CD8-positive, alpha-beta memory T cell (primary cell): ENCODE measurements around the gene STAC3. TPM values are rescaled to one million over a fixed set of nuclear protein-coding genes. Genes with fewer than 3 reads are reported as not detected.

ENCODE experiments used
- CTCF ChIA-PET: fragments of 350-600 bp; sonication (Branson Sonifier 250); formaldehyde crosslinking; loops from one replicate; lab custom pipeline; 2021; ENCODE audit warnings: antibody characterized with exemption; lab: Charles Lee
- POLR2A ChIA-PET: fragments of 350-600 bp; sonication (Branson Sonifier 250); formaldehyde crosslinking; loops from one replicate; lab custom pipeline; 2021; ENCODE audit warnings: antibody characterized with exemption; lab: Charles Lee
- DNase-seq, 5 donors: peaks; one replicate each; pipeline versions ENCODE4 v3.0.0 to v3.0.0-alpha.2; 2020 to 2022; ENCODE audit warnings: mixed read lengths in 1 of 5
- H3K27ac ChIP-seq: one replicate; pipeline ENCODE4 v1.7.0; 2013; ENCODE audit warnings: low read depth, mild to moderate bottlenecking, low read length, moderate library complexity
- H3K27me3 ChIP-seq: 2 replicates; pipeline ENCODE4 v1.7.0; 2013; ENCODE audit warnings: low read length, mild to moderate bottlenecking; ENCODE audit not compliant: insufficient read depth, poor library complexity, severe bottlenecking
- H3K36me3 ChIP-seq: 2 replicates; pipeline ENCODE4 v1.7.0; 2013; ENCODE audit warnings: mild to moderate bottlenecking, low read length, moderate library complexity; ENCODE audit not compliant: insufficient read depth
- H3K4me1 ChIP-seq: 2 replicates; pipeline ENCODE4 v1.7.0; 2013; ENCODE audit warnings: mild to moderate bottlenecking, low read length, moderate library complexity; ENCODE audit not compliant: insufficient read depth
- H3K4me3 ChIP-seq: 2 replicates; pipeline ENCODE4 v1.7.0; 2013; ENCODE audit warnings: mild to moderate bottlenecking, low read length
- H3K9me3 ChIP-seq: 2 replicates; pipeline ENCODE4 v1.7.0; 2013; ENCODE audit warnings: mild to moderate bottlenecking, low read length
- H3K27ac Mint-ChIP-seq, 8 donors: one replicate each; pipeline ENCODE4 v1.8.0; 2020 to 2021; ENCODE audit warnings: mixed read lengths in 8 of 8, mild to moderate bottlenecking in 6 of 8, inconsistent platforms in 3 of 8, moderate library complexity in 3 of 8
- H3K27me3 Mint-ChIP-seq, 2 donors: one replicate each; pipeline ENCODE4 v1.8.0; 2020 to 2021; ENCODE audit warnings: mixed read lengths in 2 of 2, mild to moderate bottlenecking in 1 of 2, moderate library complexity in 1 of 2
- H3K36me3 Mint-ChIP-seq, 3 donors: one replicate each; pipeline ENCODE4 v1.8.0; 2020 to 2021; ENCODE audit warnings: mixed read lengths in 3 of 3, inconsistent platforms in 1 of 3, mild to moderate bottlenecking in 1 of 3
- H3K4me1 Mint-ChIP-seq, 3 donors: one replicate each; pipeline ENCODE4 v1.8.0; 2020 to 2021; ENCODE audit warnings: mixed read lengths in 3 of 3, inconsistent platforms in 1 of 3, mild to moderate bottlenecking in 1 of 3
- H3K4me3 Mint-ChIP-seq, 7 donors: one replicate each; pipeline ENCODE4 v1.8.0; 2020 to 2021; ENCODE audit warnings: mixed read lengths in 7 of 7, mild to moderate bottlenecking in 6 of 7, moderate library complexity in 4 of 7, inconsistent platforms in 2 of 7
- H3K9me3 Mint-ChIP-seq, 5 donors: one replicate each; pipeline ENCODE4 v1.8.0; 2020 to 2022; ENCODE audit warnings: mixed read lengths in 5 of 5, mild to moderate bottlenecking in 3 of 5, moderate library complexity in 2 of 5, inconsistent platforms in 1 of 5
- polyA plus RNA-seq: library from polyadenylated mRNA; unstranded; fragments of 300-500 nt; fragmentation: Illumina TruSeq; gene quantifications from one replicate; pipeline ENCODE4 v1.2.3, GENCODE V29; 2021
- total RNA-seq, 2 experiments: library from RNA; stranded (reverse); gene quantifications; one replicate each; pipeline ENCODE4 v1.2.3, GENCODE V29; 2021

The STAC3 gene
- total and polyA plus RNA-seq, 3 experiments from 2014 or later: 0.96 to 1.4 TPM; not detected in 1

DNA sequence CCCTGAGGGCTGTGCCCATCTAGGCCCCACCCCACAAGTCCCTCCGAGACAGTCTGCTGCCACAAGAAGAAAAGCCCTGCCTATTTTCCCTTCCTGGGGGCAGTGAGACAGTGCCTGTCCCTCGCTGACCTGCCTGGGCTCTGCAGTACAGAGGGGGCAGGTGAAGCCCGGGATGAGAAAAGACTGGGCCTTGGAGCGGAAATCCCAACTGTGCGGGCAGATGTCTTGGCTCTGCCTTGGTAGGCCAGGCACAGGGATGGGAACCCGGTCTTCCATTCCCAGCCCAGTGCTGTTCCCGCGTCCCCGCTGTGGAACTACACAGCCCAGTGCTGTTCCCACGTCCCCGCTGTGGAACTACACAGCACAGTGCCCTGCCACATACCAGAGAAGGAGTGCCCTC, 47.2 kb downstream of the STAC3 start:
- H3K4me3 ChIP-seq: no peak overlapping the region
- H3K4me1 ChIP-seq: no peaks in the 10 kb centered on the region
- Mint-ChIP-seq H3K27me3 (no peaks in the 10 kb centered on the region), H3K4me1 (no peaks in the 10 kb centered on the region), H3K27ac (no peak overlapping the region), H3K36me3 (no peaks in the 10 kb centered on the region), H3K9me3 (peaks cover 0 to 2% (median 0%) of the 10 kb centered on the region in 5 donors), H3K4me3 (no peak overlapping the region)
- no peaks in the 10 kb centered on the region for H3K9me3 ChIP-seq
- no peak overlapping the region for H3K27ac ChIP-seq
- H3K36me3 ChIP-seq: no peaks in the 10 kb centered on the region
- ChIA-PET CTCF (no interaction called here), POLR2A (no interaction called here)
- no peaks in the 10 kb centered on the region for H3K27me3 ChIP-seq
- DNase-seq: no peak

DNA sequence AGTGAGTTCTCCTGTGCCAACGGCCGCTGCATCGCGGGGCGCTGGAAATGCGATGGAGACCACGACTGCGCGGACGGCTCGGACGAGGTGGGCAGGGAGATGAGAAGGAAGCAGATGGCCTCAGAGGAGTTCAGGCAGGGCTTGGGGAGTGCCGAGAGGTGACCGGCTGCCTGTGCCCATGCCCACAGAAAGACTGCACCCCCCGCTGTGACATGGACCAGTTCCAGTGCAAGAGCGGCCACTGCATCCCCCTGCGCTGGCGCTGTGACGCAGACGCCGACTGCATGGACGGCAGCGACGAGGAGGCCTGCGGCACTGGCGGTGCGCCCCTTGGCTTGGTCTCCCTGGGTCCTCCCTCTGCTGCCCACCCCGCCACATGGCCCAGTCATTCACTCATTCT, 47.8 kb downstream of the STAC3 start:
- Mint-ChIP-seq H3K4me3 (no peak overlapping the region), H3K27me3 (no peaks in the 10 kb centered on the region), H3K27ac (no peak overlapping the region), H3K9me3 (peaks cover 0 to 2% (median 0%) of the 10 kb centered on the region in 5 donors), H3K36me3 (no peaks in the 10 kb centered on the region), H3K4me1 (no peaks in the 10 kb centered on the region)
- Histone ChIP-seq H3K4me3 (no peak overlapping the region), H3K27me3 (no peaks in the 10 kb centered on the region), H3K9me3 (no peaks in the 10 kb centered on the region), H3K36me3 (no peaks in the 10 kb centered on the region), H3K27ac (no peak overlapping the region), H3K4me1 (no peaks in the 10 kb centered on the region)
- DNase-seq: no peak
- ChIA-PET CTCF (no interaction called here), POLR2A (no interaction called here)

DNA sequence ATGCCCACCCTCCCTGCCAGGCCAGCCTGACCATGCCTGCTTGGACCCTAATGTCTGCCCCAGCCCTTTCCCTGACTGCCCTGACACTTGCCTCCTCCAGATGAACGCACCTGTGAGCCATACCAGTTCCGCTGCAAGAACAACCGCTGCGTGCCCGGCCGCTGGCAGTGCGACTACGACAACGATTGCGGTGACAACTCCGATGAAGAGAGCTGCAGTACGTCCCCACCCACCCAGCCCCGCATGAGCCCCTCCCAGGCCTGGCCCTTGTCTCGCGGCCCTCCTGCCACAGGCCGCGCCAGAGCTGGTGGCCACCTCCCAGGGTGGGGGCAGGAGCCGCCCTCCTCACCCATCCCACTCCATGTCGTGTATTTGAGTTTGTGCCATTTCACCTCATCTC, 48.7 kb downstream of the STAC3 start:
- no peaks in the 10 kb centered on the region for H3K4me1 ChIP-seq
- CTCF ChIA-PET: interaction anchor here (1.0 kb wide), 1 partner anchor 91 kb away, joined by 3 read pairs; no protein-coding TSS in a partner anchor
- H3K4me1 Mint-ChIP-seq: no peaks in the 10 kb centered on the region
- H3K36me3 Mint-ChIP-seq: no peaks in the 10 kb centered on the region
- no peak overlapping the region for H3K4me3 ChIP-seq
- H3K4me3 Mint-ChIP-seq: peak overlapping the region in 1 of 7 donors; percentile 42
- no peak overlapping the region for H3K27ac Mint-ChIP-seq
- POLR2A ChIA-PET: no interaction called here
- H3K9me3 Mint-ChIP-seq: peaks cover 0 to 2% (median 0%) of the 10 kb centered on the region in 5 donors
- no peaks in the 10 kb centered on the region for H3K27me3 Mint-ChIP-seq
- no peak for DNase-seq
- no peak overlapping the region for H3K27ac ChIP-seq
- no peaks in the 10 kb centered on the region for H3K9me3 ChIP-seq
- H3K27me3 ChIP-seq: no peaks in the 10 kb centered on the region
- no peaks in the 10 kb centered on the region for H3K36me3 ChIP-seq

- no peaks in the 10 kb centered on the region for H3K27me3 Mint-ChIP-seq
- no peaks in the 10 kb centered on the region for H3K36me3 Mint-ChIP-seq
- H3K4me3 Mint-ChIP-seq: no peak overlapping the region
- CTCF ChIA-PET: interaction anchor here (1.0 kb wide), 1 partner anchor 90 kb away, joined by 3 read pairs; no protein-coding TSS in a partner anchor
- H3K27ac Mint-ChIP-seq: no peak overlapping the region
- H3K36me3 ChIP-seq: no peaks in the 10 kb centered on the region
- no peak for DNase-seq
- no peaks in the 10 kb centered on the region for H3K4me1 Mint-ChIP-seq
- POLR2A ChIA-PET: no interaction called here
- H3K4me3 ChIP-seq: no peak overlapping the region
- H3K9me3 ChIP-seq: no peaks in the 10 kb centered on the region
- H3K27me3 ChIP-seq: no peaks in the 10 kb centered on the region
- no peaks in the 10 kb centered on the region for H3K4me1 ChIP-seq
- H3K9me3 Mint-ChIP-seq: peaks cover 0 to 2% (median 0%) of the 10 kb centered on the region in 5 donors
- H3K27ac ChIP-seq: no peak overlapping the region
Measured at GRCh38 chr12:57201631-57202030, 49.4 kb downstream of the STAC3 start.

- Mint-ChIP-seq H3K9me3 (peaks cover 0 to 2% (median 0%) of the 10 kb centered on the region in 5 donors), H3K27me3 (no peaks in the 10 kb centered on the region), H3K4me3 (no peak overlapping the region), H3K27ac (no peak overlapping the region), H3K4me1 (no peaks in the 10 kb centered on the region), H3K36me3 (peaks cover 0 to 4% (median 0%) of the 10 kb centered on the region in 3 donors)
- no peak overlapping the region for H3K27ac ChIP-seq
- DNase-seq: no peak
- no peaks in the 10 kb centered on the region for H3K27me3 ChIP-seq
- H3K4me3 ChIP-seq: no peak overlapping the region
- no peaks in the 10 kb centered on the region for H3K4me1 ChIP-seq
- ChIA-PET CTCF (interaction anchor here (1.0 kb wide), 1 partner anchor 89 kb away, joined by 3 read pairs; no protein-coding TSS in a partner anchor), POLR2A (no interaction called here)
- no peaks in the 10 kb centered on the region for H3K9me3 ChIP-seq
- H3K36me3 ChIP-seq: no peaks in the 10 kb centered on the region
Measured at GRCh38 chr12:57201219-57201618, 49.8 kb downstream of the STAC3 start.

DNA sequence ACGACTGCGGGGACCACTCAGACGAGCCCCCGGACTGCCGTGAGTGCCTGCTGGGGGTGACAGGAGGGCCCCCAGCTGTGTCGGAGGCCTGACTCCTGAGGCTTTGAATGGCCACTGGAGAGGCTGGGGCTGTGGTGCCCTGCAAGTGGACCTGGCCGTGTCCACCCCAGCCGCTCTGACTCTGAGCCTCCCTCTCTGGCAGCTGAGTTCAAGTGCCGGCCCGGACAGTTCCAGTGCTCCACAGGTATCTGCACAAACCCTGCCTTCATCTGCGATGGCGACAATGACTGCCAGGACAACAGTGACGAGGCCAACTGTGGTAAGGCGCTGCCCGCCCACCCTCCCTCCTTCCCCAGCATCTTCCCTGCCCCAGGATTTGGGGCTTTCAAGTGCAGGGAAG, 50.5 kb downstream of the STAC3 start:
- ChIA-PET POLR2A (no interaction called here), CTCF (no interaction called here)
- no peak overlapping the region for H3K27ac Mint-ChIP-seq
- Histone ChIP-seq H3K27ac (no peak overlapping the region), H3K36me3 (no peaks in the 10 kb centered on the region), H3K4me3 (no peak overlapping the region), H3K9me3 (no peaks in the 10 kb centered on the region), H3K4me1 (no peaks in the 10 kb centered on the region), H3K27me3 (no peaks in the 10 kb centered on the region)
- peaks cover 0 to 5% (median 0%) of the 10 kb centered on the region in 3 donors for H3K36me3 Mint-ChIP-seq
- H3K27me3 Mint-ChIP-seq: no peaks in the 10 kb centered on the region
- no peak for DNase-seq
- no peak overlapping the region for H3K4me3 Mint-ChIP-seq
- no peaks in the 10 kb centered on the region for H3K4me1 Mint-ChIP-seq
- H3K9me3 Mint-ChIP-seq: peaks cover 0 to 2% (median 0%) of the 10 kb centered on the region in 5 donors

DNA sequence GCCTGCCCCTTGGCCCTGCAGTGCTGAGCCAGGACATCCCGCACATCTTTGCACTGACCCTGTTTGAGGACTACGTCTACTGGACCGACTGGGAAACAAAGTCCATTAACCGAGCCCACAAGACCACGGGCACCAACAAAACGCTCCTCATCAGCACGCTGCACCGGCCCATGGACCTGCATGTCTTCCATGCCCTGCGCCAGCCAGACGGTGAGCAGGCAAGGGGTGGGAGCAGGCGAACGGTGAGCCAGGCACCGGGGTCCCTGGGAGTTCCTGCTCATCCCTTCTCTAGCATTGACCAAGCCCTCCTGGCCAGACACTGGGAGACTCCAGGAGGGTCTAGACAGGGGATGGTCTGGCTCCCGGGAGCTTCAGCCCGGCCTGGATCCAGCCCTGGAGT, 51.8 kb downstream of the STAC3 start:
- H3K9me3 Mint-ChIP-seq: peaks cover 0 to 2% (median 0%) of the 10 kb centered on the region in 5 donors
- no peaks in the 10 kb centered on the region for H3K27me3 ChIP-seq
- DNase-seq: no peak
- H3K27me3 Mint-ChIP-seq: no peaks in the 10 kb centered on the region
- H3K4me3 Mint-ChIP-seq: no peak overlapping the region
- no peaks in the 10 kb centered on the region for H3K9me3 ChIP-seq
- no peaks in the 10 kb centered on the region for H3K4me1 Mint-ChIP-seq
- peak overlapping the region in 1 of 8 donors; percentile 15 for H3K27ac Mint-ChIP-seq
- ChIA-PET POLR2A (no interaction called here), CTCF (interaction anchor here (1.1 kb wide), 1 partner anchor 14 kb away, joined by 3 read pairs; no protein-coding TSS in a partner anchor)
- no peak overlapping the region for H3K27ac ChIP-seq
- H3K36me3 ChIP-seq: no peaks in the 10 kb centered on the region
- H3K4me1 ChIP-seq: no peaks in the 10 kb centered on the region
- H3K4me3 ChIP-seq: no peak overlapping the region
- H3K36me3 Mint-ChIP-seq: peaks cover 0 to 5% (median 0%) of the 10 kb centered on the region in 3 donors

DNA sequence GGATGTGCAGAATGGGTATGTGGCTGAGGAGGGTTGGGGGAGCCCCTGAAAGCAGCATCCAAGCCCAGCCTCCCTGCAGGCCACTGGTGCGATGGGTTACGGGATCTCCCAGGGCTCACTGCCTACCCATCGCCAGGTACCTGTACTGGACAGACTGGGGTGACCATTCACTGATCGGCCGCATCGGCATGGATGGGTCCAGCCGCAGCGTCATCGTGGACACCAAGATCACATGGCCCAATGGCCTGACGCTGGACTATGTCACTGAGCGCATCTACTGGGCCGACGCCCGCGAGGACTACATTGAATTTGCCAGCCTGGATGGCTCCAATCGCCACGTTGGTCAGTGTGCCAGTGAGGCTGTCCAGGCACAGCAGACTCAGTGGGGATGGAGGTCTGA, 52.7 kb downstream of the STAC3 start:
- H3K4me3 Mint-ChIP-seq: no peak overlapping the region
- no peaks in the 10 kb centered on the region for H3K4me1 ChIP-seq
- H3K27me3 ChIP-seq: no peaks in the 10 kb centered on the region
- ChIA-PET CTCF (no interaction called here), POLR2A (interaction anchor here (0.6 kb wide), 1 partner anchor 59 kb away, joined by 4 read pairs; no protein-coding TSS in a partner anchor)
- no peaks in the 10 kb centered on the region for H3K9me3 ChIP-seq
- H3K36me3 Mint-ChIP-seq: peaks cover 0 to 5% (median 0%) of the 10 kb centered on the region in 3 donors
- H3K27ac ChIP-seq: no peak overlapping the region
- no peaks in the 10 kb centered on the region for H3K36me3 ChIP-seq
- no peaks in the 10 kb centered on the region for H3K27me3 Mint-ChIP-seq
- DNase-seq: no peak
- peak overlapping the region in 1 of 8 donors; percentile 70 for H3K27ac Mint-ChIP-seq
- peaks cover 0 to 2% (median 0%) of the 10 kb centered on the region in 5 donors for H3K9me3 Mint-ChIP-seq
- no peak overlapping the region for H3K4me3 ChIP-seq
- H3K4me1 Mint-ChIP-seq: no peaks in the 10 kb centered on the region
